ENCODE results near the gene TGFB1I1. TPM values are rescaled to one million over a fixed set of nuclear protein-coding genes. Genes with fewer than 3 reads are reported as not detected.

Gene TGFB1I1
- total RNA-seq, 1 experiment from 2014 or later = 4.3 TPM

GRCh38 chr16:31487720-31488467 lies 15.9 kb downstream of the TGFB1I1 start:
- H3K4me1 Mint-ChIP-seq = peaks cover 8% of the 10 kb centered on the region
- peaks cover 8% of the 10 kb centered on the region for H3K36me3 Mint-ChIP-seq
- peak; percentile 78 for DNase-seq (ENCODE audit: low spot score)
- H3K4me3 Mint-ChIP-seq = peak overlapping the region; percentile 78
- no peaks in the 10 kb centered on the region for H3K9me3 Mint-ChIP-seq
- no peak overlapping the region for H3K27ac Mint-ChIP-seq
- ATAC-seq = peak; percentile 89
- H3K27me3 Mint-ChIP-seq (ENCODE audit: low read depth) = peaks cover 73% of the 10 kb centered on the region
- POLR2A ChIA-PET = interaction anchor here (1.0 to 1.8 kb wide), 7 partner anchors 9 to 227 kb away, joined by 3 to 8 read pairs (median 5); partner anchors contain the start of gene RUSF1
- CTCF ChIA-PET = interaction anchor here (0.9 to 3.1 kb wide), 12 partner anchors 11 to 227 kb away, joined by 3 to 26 read pairs (median 6); partner anchors contain the start of genes ARMC5 and RUSF1
- TF ChIP-seq, protein P1, sequence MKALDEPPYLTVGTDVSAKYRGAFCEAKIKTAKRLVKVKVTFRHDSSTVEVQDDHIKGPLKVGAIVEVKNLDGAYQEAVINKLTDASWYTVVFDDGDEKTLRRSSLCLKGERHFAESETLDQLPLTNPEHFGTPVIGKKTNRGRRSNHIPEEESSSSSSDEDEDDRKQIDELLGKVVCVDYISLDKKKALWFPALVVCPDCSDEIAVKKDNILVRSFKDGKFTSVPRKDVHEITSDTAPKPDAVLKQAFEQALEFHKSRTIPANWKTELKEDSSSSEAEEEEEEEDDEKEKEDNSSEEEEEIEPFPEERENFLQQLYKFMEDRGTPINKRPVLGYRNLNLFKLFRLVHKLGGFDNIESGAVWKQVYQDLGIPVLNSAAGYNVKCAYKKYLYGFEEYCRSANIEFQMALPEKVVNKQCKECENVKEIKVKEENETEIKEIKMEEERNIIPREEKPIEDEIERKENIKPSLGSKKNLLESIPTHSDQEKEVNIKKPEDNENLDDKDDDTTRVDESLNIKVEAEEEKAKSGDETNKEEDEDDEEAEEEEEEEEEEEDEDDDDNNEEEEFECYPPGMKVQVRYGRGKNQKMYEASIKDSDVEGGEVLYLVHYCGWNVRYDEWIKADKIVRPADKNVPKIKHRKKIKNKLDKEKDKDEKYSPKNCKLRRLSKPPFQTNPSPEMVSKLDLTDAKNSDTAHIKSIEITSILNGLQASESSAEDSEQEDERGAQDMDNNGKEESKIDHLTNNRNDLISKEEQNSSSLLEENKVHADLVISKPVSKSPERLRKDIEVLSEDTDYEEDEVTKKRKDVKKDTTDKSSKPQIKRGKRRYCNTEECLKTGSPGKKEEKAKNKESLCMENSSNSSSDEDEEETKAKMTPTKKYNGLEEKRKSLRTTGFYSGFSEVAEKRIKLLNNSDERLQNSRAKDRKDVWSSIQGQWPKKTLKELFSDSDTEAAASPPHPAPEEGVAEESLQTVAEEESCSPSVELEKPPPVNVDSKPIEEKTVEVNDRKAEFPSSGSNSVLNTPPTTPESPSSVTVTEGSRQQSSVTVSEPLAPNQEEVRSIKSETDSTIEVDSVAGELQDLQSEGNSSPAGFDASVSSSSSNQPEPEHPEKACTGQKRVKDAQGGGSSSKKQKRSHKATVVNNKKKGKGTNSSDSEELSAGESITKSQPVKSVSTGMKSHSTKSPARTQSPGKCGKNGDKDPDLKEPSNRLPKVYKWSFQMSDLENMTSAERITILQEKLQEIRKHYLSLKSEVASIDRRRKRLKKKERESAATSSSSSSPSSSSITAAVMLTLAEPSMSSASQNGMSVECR (CRISPR knock-in tag; IDR thresholded peaks at IDR 0.05; ENCODE audit: borderline replicate concordance) = 0 out of 2 replicates have a peak, but pooled peaks have one; percentile 39
- TF ChIP-seq SOX15 (CRISPR knock-in tag; IDR thresholded peaks at IDR 0.05) = no peak
- TF ChIP-seq NR1H2 (CRISPR knock-in tag; IDR thresholded peaks at IDR 0.05) = peak; percentile 66; the same call in 1 of the 2 replicates
- 0 out of 2 replicates have a peak, but pooled peaks have one; percentile 53 for TF ChIP-seq KAT7 (CRISPR knock-in tag; IDR thresholded peaks at IDR 0.05; ENCODE audit: borderline replicate concordance)
- TF ChIP-seq FOXJ3 (CRISPR knock-in tag; IDR thresholded peaks at IDR 0.05; ENCODE audit: borderline replicate concordance) = no peak
- TF ChIP-seq ZNF232 (CRISPR knock-in tag; IDR thresholded peaks at IDR 0.05) = no peak; the same call in 1 of the 2 replicates
- TF ChIP-seq SMAD4 (CRISPR knock-in tag; IDR thresholded peaks at IDR 0.05) = 0 out of 2 replicates have a peak, but pooled peaks have one; percentile 49
- peak; percentile 67; the same call in 1 of the 2 replicates for TF ChIP-seq FOXP1 (CRISPR knock-in tag; IDR thresholded peaks at IDR 0.05; ENCODE audit: borderline replicate concordance)
- TF ChIP-seq CREM (CRISPR knock-in tag; IDR thresholded peaks at IDR 0.05) = no peak
- TF ChIP-seq, protein P2, sequence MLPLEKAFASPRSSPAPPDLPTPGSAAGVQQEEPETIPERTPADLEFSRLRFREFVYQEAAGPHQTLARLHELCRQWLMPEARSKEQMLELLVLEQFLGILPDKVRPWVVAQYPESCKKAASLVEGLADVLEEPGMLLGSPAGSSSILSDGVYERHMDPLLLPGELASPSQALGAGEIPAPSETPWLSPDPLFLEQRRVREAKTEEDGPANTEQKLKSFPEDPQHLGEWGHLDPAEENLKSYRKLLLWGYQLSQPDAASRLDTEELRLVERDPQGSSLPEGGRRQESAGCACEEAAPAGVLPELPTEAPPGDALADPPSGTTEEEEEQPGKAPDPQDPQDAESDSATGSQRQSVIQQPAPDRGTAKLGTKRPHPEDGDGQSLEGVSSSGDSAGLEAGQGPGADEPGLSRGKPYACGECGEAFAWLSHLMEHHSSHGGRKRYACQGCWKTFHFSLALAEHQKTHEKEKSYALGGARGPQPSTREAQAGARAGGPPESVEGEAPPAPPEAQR (CRISPR knock-in tag; IDR thresholded peaks at IDR 0.05) = no peak
- no peak for TF ChIP-seq ZNF396 (CRISPR knock-in tag; IDR thresholded peaks at IDR 0.05; ENCODE audit: borderline replicate concordance)
- no peak for TF ChIP-seq ATF6 (CRISPR knock-in tag; IDR thresholded peaks at IDR 0.05)
- peak; percentile 13; the same call in 1 of the 2 replicates for TF ChIP-seq SP1 (CRISPR knock-in tag; conservative IDR thresholded peaks at IDR 0.05)
- TF ChIP-seq TEAD4 (CRISPR knock-in tag; IDR thresholded peaks at IDR 0.05) = no peak
- TF ChIP-seq FOXP4 (CRISPR knock-in tag; IDR thresholded peaks at IDR 0.05) = peak; percentile 83; the same call in 1 of the 2 replicates
- peak; percentile 12; the same call in 1 of the 2 replicates for TF ChIP-seq USF2 (CRISPR knock-in tag; IDR thresholded peaks at IDR 0.05)
- TF ChIP-seq JUN (CRISPR knock-in tag; IDR thresholded peaks at IDR 0.05) = no peak
- no peak for TF ChIP-seq IRF2 (CRISPR knock-in tag; IDR thresholded peaks at IDR 0.05; ENCODE audit: borderline replicate concordance, low read depth)
- TF ChIP-seq, protein P3, sequence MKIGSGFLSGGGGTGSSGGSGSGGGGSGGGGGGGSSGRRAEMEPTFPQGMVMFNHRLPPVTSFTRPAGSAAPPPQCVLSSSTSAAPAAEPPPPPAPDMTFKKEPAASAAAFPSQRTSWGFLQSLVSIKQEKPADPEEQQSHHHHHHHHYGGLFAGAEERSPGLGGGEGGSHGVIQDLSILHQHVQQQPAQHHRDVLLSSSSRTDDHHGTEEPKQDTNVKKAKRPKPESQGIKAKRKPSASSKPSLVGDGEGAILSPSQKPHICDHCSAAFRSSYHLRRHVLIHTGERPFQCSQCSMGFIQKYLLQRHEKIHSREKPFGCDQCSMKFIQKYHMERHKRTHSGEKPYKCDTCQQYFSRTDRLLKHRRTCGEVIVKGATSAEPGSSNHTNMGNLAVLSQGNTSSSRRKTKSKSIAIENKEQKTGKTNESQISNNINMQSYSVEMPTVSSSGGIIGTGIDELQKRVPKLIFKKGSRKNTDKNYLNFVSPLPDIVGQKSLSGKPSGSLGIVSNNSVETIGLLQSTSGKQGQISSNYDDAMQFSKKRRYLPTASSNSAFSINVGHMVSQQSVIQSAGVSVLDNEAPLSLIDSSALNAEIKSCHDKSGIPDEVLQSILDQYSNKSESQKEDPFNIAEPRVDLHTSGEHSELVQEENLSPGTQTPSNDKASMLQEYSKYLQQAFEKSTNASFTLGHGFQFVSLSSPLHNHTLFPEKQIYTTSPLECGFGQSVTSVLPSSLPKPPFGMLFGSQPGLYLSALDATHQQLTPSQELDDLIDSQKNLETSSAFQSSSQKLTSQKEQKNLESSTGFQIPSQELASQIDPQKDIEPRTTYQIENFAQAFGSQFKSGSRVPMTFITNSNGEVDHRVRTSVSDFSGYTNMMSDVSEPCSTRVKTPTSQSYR (CRISPR knock-in tag; IDR thresholded peaks at IDR 0.05) = 0 out of 2 replicates have a peak, but pooled peaks have one; percentile 21
- TF ChIP-seq, protein P4, sequence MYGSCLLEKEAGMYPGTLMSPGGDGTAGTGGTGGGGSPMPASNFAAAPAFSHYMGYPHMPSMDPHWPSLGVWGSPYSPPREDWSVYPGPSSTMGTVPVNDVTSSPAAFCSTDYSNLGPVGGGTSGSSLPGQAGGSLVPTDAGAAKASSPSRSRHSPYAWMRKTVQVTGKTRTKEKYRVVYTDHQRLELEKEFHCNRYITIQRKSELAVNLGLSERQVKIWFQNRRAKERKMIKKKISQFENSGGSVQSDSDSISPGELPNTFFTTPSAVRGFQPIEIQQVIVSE (CRISPR knock-in tag; IDR thresholded peaks at IDR 0.05; ENCODE audit: borderline replicate concordance) = no peak

Measured in WTC11 (cell line).